Activated CD8-positive, alpha-beta memory T cell treated with anti-CD3 and anti-CD28 coated beads for 24 hours (primary cell): ENCODE results near the gene CYB5R3.
"Not testable (repeated sequence)": the region's sequence is repeated elsewhere in the genome, so short reads cannot be mapped to it uniquely, and the experiment has no call there.

ENCODE experiments used
- DNase-seq: peaks from one replicate; pipeline ENCODE4 v3.0.0-alpha.2; 2020

Gene CYB5R3

GRCh38 chr22:42622061-42622710 lies 27.0 kb downstream of the CYB5R3 start:
- DNase-seq: no peak

- DNase-seq: peak; percentile 80
Measured at GRCh38 chr22:42621505-42622002, 27.6 kb downstream of the CYB5R3 start.

- no peak for DNase-seq
Measured at GRCh38 chr22:42620084-42620483, 29.1 kb downstream of the CYB5R3 start.

- no peak for DNase-seq
Measured at GRCh38 chr22:42619261-42620063, 29.7 kb downstream of the CYB5R3 start.

GRCh38 chr22:42617155-42617983 lies 31.8 kb downstream of the CYB5R3 start:
- DNase-seq: no peak

- DNase-seq: not testable (repeated sequence)
Measured at GRCh38 chr22:42615860-42616175, 33.4 kb downstream of the CYB5R3 start.

GRCh38 chr22:42615092-42615859 lies 33.9 kb downstream of the CYB5R3 start:
- peak; percentile 91 for DNase-seq

- DNase-seq: peak; percentile 99
Measured at GRCh38 chr22:42614312-42615091, 34.7 kb downstream of the CYB5R3 start, which contains the start of gene POLDIP3. TSS of gene POLDIP3 (minus strand) at chr22:42614883. CDS start at chr22:42614857, 26 bp downstream.

- DNase-seq: no peak
Measured at GRCh38 chr22:42613872-42614301, 35.3 kb downstream of the CYB5R3 start.

- no peak for DNase-seq
Measured at GRCh38 chr22:42612336-42612735, 36.9 kb downstream of the CYB5R3 start.

GRCh38 chr22:42611051-42611450 lies 38.1 kb downstream of the CYB5R3 start:
- no peak for DNase-seq

GRCh38 chr22:42610186-42610585 lies 39.0 kb downstream of the CYB5R3 start:
- DNase-seq: no peak

- DNase-seq: no peak
Measured at GRCh38 chr22:42608823-42609361, 40.3 kb downstream of the CYB5R3 start.

GRCh38 chr22:42608136-42608822 lies 40.9 kb downstream of the CYB5R3 start:
- DNase-seq: no peak

- DNase-seq: not testable (repeated sequence)
Measured at GRCh38 chr22:42607641-42608040, 41.6 kb downstream of the CYB5R3 start.

GRCh38 chr22:42604403-42604802 lies 44.8 kb downstream of the CYB5R3 start:
- no peak for DNase-seq

- no peak for DNase-seq
Measured at GRCh38 chr22:42603427-42603826, 45.8 kb downstream of the CYB5R3 start.

GRCh38 chr22:42602470-42602869 lies 46.7 kb downstream of the CYB5R3 start:
- no peak for DNase-seq

GRCh38 chr22:42601879-42602465 lies 47.2 kb downstream of the CYB5R3 start:
- DNase-seq: no peak

- DNase-seq: no peak
Measured at GRCh38 chr22:42596863-42597530, 52.2 kb downstream of the CYB5R3 start.
